Activated T-cell treated with anti-CD3 and anti-CD28 coated beads for 1 hour (primary cell): ENCODE data around the gene LSM10.

Experiments used
- DNase-seq: peaks from one replicate; pipeline ENCODE4 v3.0.0-alpha.2; 2020; ENCODE audit warnings: low read depth

The LSM10 gene

DNA sequence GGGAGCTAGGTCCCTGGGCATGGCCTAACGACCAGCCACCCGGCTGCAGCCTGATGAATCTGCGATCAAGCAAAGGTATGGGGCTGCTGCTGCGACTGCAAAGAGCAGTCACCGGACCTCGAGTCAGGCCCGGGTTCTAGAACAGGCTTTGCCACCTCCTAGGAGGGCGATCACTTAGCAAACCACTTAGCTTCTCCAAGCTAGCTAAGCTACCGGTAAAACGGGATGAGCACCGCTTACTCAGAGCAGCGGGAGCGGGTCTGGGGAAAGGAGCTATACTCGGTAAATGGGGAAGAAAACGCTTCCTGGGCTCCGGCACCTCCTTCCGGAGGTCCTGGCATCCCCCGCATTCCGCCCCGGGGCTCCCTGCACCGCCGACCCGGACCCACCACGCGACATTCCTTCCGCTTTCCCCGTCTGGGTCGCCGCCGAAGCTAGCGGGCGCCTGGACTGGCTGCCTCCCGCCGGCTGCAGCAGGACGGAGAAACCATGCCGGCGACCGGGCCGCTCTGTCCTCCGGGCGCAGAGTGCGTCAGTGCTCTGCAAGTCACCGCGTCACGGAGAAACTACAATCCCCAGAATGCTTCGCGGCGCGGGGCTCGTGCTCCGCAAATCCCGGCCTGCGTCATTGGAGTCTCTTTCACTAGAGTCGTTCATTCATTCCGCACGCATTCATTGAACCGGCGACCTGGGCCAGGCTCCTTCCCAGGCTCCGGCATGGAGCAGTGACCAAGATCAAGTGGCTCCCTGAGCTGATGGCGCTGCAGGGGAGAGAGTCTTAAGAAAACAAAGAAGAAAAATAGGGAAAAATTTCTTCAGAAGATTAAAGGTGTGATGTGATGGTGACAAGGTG, at the start of gene LSM10:
TSS of gene LSM10 (minus strand) at position 531 of the 853 bp plus-strand sequence. CDS start 3,779 bp downstream, outside the sequence.
- DNase-seq: peak; percentile 82

DNA sequence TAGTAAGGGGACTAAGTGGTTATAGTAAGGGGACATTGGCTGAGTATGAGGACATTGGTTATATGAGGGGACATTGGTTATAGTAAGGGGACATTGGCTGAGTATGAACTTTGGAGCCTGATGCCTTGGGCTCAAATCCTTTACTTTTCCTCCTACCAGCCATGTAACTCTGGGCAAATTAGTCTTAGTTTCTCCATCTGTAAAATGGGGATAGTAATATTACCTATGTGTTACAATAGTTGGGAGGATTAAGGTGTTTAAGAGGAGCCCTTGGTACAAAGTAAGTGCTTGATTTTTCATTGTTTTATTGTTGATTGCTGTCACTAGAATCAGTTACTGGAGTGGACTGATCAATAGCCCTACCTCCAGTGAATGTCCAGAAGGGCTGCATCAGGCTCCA, 49.7 kb upstream of the LSM10 start:
- no peak for DNase-seq

DNA sequence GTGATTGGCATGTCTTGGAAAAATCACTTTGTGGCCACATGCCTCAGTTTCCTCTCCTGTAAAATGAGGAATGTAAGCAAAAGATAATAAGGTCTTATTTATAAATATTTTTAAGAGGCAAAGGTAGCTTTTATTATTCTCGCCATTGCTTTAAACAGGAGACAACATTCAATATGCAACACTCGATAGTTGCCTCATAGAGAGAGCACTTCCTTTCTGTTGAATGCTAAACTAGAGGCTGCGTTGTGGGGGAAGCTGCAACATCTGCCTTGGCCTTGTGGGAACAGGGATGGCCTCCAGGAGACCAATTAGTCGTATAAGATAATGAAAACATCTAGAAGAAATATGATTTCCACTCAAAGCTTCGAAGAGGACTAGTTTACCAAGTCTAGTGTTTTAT, 49.0 kb upstream of the LSM10 start:
- no peak for DNase-seq

DNA sequence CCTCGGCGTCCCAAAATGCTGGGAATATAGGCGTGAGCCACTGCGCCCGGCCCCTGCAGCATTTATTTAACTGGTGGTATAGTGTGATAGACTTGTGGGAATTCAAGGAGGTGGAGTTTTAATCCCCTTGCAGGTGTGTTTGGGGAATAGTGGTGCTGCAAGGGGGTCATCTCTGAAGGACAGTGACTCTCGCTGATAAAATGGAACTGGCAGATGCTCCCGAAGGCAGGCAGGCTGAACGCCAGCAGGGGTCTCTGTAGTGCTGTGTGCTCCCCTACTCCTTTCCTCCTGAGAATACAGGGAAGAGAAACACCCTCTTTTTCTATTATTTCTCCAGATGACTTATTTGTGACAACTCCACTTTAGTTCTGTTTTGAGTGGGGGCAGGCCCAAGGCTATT, 48.6 kb upstream of the LSM10 start:
- DNase-seq: no peak

DNA sequence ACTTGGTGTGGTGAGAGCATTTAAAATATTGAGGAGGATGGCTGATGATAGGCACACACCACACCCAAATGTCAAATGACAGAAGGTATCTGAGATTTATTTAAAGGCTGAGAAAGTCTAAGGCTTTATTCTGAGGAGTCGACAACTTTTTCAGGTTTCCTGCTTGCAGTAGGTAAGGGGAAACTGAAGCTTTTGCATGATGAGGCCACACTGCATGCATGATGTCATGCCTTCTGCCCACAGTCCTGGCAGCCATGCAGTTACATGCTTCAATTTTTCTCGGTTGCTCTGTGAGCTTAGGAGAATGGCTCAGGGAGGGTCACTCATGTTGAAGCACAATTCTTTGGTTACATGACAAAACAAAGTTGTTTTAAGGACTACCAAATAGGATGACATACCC, 45.6 kb upstream of the LSM10 start:
- DNase-seq: no peak

DNA sequence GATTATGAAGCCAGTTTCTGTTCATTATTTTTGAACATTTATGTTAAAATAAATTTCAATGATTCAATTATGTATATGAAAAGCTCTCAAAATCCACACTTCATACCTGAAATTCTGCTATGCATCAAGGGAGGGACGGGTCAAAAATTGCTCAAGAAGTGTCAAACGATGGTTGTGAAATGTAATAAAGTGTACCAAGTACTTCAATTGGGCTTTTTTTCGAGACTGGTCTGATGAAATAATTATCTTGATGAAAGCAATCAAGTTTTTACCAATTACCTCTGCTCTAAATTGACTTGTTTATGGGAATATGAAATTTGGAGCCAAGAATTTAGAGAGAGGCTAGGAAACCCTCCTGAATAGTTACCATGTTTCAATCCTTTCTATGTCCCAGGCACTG, 44.6 kb upstream of the LSM10 start:
- no peak for DNase-seq

DNA sequence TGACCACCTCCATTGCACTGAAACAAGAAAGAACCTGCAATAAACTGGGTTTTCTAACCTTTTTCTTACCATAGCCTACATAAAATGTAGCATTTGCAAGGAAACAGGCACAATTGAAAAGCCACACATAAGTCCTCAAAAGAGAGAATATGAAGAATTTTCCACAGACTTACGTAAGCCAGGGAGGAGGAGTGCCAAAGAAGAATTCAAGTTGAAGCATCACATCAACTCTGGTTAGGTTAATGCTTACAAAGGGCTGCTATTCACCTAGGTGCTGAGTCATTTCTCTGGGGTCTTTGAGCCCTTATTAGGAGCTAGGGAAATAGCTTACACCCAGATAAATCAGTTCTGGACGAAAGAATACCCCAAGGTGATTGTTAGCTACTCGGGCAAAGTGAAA, 42.9 kb upstream of the LSM10 start:
- DNase-seq: no peak

DNA sequence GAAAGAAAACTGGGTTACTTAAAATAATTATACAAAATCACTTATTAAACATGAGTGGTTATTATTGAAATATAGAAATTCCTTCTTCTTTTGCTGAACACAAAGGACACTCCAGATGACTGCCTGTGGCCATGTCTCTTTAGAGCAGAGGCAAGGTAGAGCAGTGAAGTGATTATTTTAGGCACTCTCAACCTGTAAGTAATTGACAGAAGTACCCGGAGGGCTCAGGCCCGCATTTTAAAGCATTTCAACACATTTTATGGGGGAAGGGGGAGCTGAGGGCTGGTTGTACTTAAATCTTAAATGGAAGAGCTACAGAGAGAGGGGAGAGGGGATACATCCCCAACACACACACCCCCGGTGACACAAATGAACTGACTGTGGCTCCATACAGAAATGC, 42.3 kb upstream of the LSM10 start:
- DNase-seq: no peak

DNA sequence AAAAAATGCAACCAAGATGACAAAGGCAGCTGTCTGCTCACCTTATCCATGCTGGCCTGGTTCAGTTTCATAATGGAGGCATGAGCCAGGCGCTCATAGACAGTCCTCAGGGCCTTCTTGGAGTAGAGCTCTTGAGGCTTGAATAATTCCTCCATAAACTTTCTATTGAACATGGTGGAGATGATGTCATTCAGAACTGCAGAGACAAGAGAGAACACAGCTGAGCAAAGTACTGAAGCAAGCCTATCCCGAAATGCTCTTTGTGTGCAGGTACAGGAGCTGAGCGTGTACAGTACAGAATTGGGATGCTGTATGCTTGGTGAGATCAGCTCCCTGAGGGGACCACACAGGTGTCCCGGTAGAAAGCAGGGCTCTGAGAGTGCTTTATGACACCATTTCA, 41.0 kb upstream of the LSM10 start:
- DNase-seq: no peak

DNA sequence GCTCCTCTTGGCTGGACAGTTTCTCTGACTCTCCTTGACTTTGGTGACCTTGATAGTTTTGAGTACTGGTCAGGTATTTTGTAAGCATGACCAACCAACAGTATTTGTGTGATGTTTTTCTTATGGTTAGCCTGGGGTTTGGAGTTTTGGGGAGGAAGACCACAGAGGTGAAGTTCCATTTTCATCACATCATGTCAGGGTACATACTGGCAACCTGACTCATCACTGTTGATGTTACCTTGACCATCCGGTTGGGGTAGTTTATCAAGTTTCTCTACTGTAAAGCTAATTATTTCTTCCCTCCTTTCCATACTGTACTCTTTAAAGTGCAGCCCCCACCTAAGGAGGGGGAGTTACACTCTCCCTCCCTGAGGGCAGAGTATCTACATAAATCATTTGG, 39.1 kb upstream of the LSM10 start:
- no peak for DNase-seq

DNA sequence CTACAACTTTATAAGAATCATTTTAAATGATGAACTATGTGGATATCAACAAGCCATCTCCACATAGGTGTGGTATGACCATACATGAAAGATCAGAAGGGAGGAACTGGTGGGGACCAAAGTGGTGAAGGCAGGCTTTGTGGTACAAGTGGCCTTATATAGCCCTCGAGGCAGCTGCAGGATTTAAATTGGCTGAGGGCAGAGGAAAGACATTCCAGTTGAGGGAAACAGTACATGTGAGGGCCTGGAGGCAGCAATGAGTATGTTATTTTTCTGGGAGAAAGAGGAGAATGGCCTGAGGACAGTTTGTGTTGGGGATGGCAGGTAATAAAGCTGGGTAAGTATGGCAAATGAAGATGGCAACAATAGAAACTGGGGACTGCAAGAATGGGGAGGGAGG, 35.4 kb upstream of the LSM10 start:
- DNase-seq: no peak

DNA sequence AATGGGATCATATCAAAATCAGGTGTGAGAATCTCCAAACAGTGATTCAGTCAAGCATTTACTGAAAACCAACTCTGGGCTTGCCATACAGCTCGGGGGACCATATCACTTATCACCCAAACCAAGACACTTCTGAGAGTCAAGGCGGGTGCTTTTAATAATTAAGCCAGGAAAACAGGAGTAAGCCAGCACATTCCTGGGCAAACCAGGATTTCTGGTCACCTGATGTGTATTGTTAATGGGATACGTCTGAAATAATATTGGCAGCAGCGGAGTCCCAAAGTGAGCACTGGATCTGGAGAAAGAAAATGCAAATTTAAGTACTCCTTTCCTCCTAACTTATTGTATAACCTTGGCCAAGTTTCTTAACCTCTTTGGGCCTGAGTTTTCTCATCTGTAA, 34.9 kb upstream of the LSM10 start:
- no peak for DNase-seq

DNA sequence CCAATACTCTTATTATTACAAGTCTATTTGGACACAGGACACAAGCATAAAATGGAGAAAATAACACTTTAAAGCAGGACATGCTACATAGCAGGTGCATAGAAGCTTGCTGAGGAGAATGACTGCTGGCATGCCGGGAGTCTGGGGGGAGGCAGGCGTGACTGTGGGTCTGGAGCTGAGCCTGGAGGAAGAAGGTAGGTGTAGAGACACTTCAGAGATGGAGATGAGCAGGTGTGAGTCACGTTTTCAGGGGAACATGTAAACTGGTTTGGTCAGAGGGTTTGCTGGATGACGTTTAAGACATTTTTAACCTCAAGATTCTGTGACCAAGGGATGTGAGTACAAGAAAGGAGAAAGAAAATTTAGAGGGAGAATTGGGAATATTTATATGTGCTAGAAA, 28.1 kb upstream of the LSM10 start:
- no peak for DNase-seq

DNA sequence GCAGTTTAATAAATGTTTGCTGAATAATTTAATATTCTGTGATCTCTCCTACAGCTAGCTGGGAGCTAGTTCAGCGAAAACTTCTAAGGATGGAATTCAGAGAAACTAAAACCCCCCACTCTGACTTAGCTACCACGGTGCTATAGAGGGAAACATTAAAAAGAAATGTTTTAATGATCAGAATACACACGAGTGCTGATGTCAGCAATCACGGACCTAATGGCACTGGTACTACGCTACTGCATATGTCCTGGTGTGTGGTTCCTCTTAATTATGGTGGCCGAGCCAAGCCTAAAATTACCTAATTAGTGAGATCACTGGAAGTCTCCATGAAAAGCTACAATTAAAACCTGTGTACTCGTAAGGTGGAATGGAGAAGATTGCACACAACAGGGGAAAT, 23.9 kb upstream of the LSM10 start:
- no peak for DNase-seq

DNA sequence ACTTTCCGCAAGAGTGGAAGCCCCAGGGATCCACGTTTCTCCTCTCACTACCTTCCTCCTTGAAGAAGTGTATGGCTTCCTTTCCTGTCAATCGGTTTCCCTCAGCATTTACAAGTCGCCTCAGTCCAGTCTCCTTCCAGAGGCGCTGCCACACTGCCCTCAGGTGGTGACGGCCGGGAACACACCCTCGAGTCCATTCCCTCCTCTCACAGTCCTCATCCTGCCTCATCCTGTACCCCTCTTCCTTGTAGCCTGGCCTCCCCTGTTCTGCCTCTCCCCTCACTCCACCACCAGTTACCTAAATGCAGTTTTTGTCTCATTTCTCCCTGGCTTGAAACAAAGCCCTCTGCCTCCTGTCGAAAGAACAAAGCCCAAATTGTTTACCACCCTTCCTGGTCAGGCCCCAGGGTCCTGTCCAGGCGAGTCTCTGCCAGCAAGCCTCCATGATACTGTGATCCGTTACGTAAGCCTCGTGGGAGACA, 23.2 kb upstream of the LSM10 start:
- peak; percentile 95 for DNase-seq

DNA sequence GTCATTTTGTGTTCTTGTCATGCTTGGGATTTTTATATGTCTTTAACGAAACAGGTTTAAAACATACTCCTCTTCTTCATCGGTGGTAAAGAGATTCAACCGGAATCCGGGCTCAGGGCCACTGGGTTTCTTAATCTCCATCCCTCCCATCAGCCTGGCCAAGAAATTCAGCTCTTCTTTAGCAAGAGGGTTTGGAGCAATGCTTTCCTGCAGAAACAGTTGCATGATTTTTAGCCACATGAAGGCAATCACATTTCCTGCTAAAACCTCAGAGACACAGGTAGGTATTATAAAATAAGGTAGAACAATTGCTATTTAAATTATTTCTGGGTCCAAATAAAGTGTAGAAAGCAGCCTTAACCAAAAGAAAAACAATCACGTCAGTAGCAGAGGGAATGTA, 22.7 kb upstream of the LSM10 start:
- no peak for DNase-seq

DNA sequence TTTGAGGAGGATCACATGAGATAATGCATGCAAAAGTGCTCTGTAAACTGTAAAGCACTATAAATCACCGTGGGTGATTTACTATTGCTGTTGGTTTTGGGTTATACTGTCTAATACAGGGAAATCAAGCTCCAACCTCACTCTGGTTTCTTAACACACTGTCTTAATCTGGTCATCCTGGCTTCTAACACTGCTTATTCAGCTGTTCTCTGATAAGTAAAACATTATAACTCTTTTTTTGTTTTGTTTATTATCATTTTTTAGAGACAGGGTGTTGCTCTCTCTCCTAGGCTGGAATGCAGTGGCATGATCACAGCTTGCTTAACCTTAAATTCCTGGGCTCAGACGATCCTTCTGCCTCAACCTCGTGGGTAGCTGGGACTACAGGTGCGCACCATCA, 21.9 kb upstream of the LSM10 start:
- no peak for DNase-seq

DNA sequence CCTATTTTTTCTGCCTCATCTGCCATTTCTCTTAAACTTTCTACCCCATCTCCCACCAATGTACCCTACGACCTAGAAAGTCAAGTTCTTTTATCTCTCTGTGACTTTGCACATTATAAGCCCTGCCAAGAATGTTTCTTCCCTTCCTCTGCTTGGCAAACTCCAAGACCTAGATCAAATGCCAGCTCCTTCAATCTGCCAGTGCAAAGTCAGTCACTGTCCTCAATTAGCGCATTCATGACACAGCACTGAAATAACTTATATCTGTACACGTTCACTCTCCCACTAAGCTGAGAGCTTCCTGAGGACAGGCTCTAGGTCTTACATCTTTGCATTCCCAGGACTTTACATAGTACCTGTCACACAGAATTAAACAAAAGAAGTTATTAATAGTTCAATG, 21.4 kb upstream of the LSM10 start:
- DNase-seq: no peak

DNA sequence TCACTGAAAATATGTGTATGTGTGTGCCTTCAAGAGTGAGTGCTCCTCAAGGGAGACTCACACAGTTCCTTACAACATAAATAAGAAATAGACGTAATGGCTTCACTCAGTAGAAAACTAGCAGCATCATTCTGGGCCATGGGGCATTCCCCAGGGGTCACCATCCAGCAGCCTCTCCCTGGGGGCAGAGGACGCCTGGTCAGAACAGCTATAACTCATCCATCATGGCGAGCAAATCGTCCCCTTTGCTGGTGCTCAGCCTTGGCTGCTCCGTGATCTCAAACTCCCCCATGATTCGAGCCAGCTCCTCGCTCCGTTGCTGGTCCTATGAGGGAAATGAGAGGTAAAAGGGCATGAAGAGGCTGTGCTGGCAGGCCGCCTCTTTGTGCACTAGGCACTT, 20.2 kb upstream of the LSM10 start:
- no peak for DNase-seq

DNA sequence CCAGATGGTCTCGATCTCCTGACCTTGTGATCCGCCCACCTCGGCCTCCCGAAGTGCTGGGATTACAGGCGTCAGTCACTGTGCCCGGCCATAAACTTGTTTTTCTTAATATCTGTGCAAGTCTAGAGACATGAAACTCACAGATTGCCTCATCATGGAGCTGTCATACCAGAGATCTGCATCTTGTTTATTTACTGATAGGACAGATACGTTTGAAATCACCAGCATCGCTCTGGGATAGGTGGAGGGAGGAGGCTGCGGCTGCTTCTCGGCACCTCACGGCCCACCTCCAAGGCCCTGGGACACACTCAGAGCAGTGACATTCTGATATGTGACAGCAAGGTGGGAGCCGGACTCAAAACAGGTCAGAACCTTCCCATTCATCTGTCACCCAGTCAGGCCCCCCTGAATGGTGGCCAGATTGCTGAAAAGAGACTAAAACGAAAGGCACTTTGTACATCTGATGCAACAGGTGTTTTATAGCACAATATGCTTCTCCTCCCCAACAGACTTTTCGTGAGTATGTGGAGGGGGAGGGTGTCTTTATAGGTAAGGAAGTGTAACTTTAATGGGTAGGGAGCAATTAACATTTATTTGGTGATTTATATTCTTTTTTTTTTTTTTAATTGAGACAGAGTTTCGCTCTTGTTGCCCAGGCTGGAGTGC, 18.1 kb upstream of the LSM10 start:
- no peak for DNase-seq

DNA sequence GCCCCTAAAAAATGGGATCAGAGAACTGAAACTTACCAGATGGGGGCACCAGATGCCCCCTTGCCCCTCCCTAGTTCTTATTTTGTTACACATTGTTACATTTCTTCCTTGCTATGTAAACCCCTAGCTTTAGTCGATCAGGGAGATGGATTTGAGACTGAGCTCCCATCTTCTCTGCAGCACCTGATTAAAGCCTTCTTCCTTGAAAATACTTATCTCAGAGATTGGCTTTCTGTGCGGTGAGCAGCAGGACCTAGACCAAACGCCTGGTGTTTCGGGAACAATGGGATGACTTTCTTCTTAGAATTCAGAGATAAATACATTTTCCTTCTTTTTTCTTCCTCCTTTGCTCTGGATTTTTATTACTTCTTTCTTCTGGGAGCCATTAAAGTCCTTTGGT, 16.7 kb upstream of the LSM10 start:
- no peak for DNase-seq

DNA sequence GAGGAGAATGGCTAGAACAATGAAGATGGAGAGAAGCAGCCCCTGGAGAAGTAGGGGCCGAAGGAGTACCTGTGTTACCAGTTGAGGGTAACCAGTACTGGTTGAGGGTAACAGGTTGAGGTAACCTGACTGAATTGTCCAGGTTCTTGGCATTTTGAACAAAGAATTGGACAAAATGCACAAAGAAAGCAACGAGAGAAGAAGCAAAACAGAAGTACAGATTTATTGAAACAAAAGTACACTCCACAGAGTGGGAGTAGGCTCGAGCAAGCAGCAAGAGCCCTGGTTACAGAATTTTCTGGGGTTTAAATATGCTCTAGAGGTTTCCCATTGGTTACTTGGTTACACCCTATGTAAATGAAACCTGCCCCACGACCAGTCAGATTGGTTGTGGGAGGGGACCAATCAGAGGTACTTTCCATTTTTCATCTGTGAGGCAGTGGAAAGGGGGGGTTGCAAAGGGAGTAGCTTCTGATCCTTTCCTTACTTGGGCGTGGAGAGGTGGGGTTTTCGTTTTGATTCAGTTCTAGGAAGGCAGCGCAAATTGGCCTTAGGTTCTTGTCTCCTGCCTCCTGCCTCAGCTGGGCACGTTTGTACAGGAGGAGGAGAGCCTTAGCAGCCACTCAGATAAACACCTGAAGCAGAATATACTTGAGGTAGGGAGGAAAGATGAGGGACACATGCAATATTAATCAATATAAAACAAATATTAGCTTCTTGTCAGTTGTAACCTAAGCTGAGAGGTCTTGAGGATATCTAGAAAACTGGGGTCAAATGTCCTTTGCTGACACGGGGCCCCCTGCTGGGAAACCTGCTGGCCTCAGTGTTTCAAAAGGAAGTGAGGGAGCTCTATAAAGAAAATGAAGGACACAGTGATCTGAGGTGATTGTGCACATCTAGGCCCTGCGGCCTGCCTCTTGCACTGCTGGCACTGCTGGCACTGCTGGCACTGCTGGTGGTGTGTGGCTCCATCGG, 14.3 kb upstream of the LSM10 start:
- no peak for DNase-seq
